A549 treated with AZD2906 at 1 μM for 4 hours (cell line): Measurements from ENCODE around the gene CNN3. TPM values are rescaled to one million over a fixed set of nuclear protein-coding genes. Genes with fewer than 3 reads are reported as not detected.

ENCODE experiments used
- total RNA-seq: library from RNA; stranded (reverse); fragments of 200-300 nt; extraction: Qiagen RNA extraction; gene quantifications from 5 replicates; pipeline ENCODE4 v1.2.3, GENCODE V29; 2022

CNN3 gene
- total RNA-seq = 50.2 to 61.8 TPM (median 51.9 TPM) in 5 replicates

DNA sequence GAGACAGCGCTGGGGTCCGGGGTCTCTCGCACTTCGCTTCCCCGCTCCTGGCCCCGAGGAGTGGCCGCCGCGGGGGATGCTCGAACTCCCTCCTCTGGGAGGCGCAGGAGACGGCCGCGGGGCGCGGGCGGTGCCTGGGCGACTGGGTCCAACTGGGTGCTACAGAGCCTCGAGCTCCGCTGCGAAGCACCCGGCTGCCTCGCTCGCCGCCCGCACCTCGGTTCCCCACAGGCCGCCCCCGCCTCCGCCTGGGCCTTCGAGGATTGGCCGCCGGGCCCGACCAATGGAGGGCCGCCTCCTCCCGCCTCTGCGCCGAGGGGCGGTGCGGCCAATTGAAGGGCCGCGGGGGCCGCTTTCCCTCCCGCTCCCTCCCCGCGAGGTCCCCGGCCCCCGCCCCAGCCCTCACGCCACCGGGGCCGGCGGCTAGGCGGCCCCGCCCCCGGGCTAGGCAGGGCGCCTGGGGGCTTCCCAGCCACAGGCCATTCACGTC, at the start of gene CNN3:
Gene CNN3 (minus strand): TSS at position 196 of the 490 bp plus-strand sequence. CDS start 216 bp downstream, outside the sequence.

Other genes starting within 250 kb of the CNN3 start
- 1.6 to 1.9 TPM (median 1.6 TPM) in 5 replicates for gene SLC44A3, start 106.8 kb downstream of the CNN3 start, total RNA-seq
- 5.1 to 6.9 TPM (median 5.9 TPM) in 5 replicates for gene ALG14, start 145.8 kb upstream of the CNN3 start, total RNA-seq
- 7.5 to 13.3 TPM (median 11.2 TPM) in 5 replicates for gene TLCD4, start 190.2 kb upstream of the CNN3 start, total RNA-seq